Endothelial cell of umbilical vein (primary cell): Measurements from ENCODE around the gene PLCB4. TPM values are rescaled to one million over a fixed set of nuclear protein-coding genes. Genes with fewer than 3 reads are reported as not detected.

Experiments
- BruUV-seq: library from RNA; stranded (reverse); fragments of 400-500 nt; replicated peaks from 2 replicates; lab custom pipeline; 2021; lab: Mats Ljungman, UMichigan
- CTCF ChIA-PET: fragments of 300-600, 350-600 bp; sonication (Branson Sonifier 250); formaldehyde crosslinking; loops from one replicate; lab custom pipeline; 2021; ENCODE audit warnings: antibody characterized with exemption, inconsistent platforms; lab: Charles Lee
- POLR2A ChIA-PET: fragments of 300-600, 350-600 bp; sonication (Branson Sonifier 250); formaldehyde crosslinking; loops from one replicate; lab custom pipeline; 2021; ENCODE audit warnings: antibody characterized with exemption, inconsistent platforms; lab: Charles Lee
- DNase-seq: peaks from one replicate; pipeline ENCODE4 v3.0.0-alpha.2; 2011; ENCODE audit warnings: low read depth, low spot score
- FAIRE-seq: peaks from 2 replicates; lab custom pipeline; 2011; peaks lifted over from hg19 to GRCh38; lab: Jason Lieb, UNC
- H2AFZ ChIP-seq: 2 replicates; pipeline ENCODE4 v1.6.0; 2012; ENCODE audit warnings: low read depth, low read length, control low read depth, inconsistent platforms
- H3K27ac ChIP-seq: 2 replicates; pipeline ENCODE4 v1.5.1; 2011; ENCODE audit warnings: low read depth, mild to moderate bottlenecking, control low read depth, low read length, moderate library complexity; ENCODE audit not compliant: insufficient read depth
- H3K27me3 ChIP-seq, 2 experiments: 2 replicates each; pipeline versions ENCODE4 v1.6.0 to v1.6.1; 2011; ENCODE audit warnings: low read length in 2 of 2, mixed read lengths in 1 of 2; ENCODE audit not compliant: control insufficient read depth in 2 of 2, insufficient read depth in 2 of 2
- H3K36me3 ChIP-seq, 2 experiments: 2 replicates in 1 of 2; 3 replicates in 1 of 2; pipeline ENCODE4 v1.5.1; 2011; ENCODE audit warnings: low read length in 2 of 2, mild to moderate bottlenecking in 1 of 2, moderate library complexity in 1 of 2; ENCODE audit not compliant: control insufficient read depth in 2 of 2, insufficient read depth in 2 of 2; ENCODE audit errors: extremely low read depth in 1 of 2
- H3K4me1 ChIP-seq: 3 replicates; pipeline ENCODE4 v1.5.1; 2011; ENCODE audit warnings: mild to moderate bottlenecking, low read length; ENCODE audit not compliant: control insufficient read depth, insufficient read depth; ENCODE audit errors: extremely low read depth
- H3K4me2 ChIP-seq: 2 replicates; pipeline ENCODE4 v1.6.1; 2011; ENCODE audit warnings: low read length, control low read depth, mixed read lengths; ENCODE audit not compliant: insufficient read depth
- H3K4me3 ChIP-seq, 3 experiments: fragments of 200-600 bp in 1 of 3; sonication (generic), shearing (Covaris generic) in 1 of 3; replicated peaks in 1 of 3; 2 replicates each; pipeline ENCODE4 v1.5.1; 2011 to 2016; ENCODE audit warnings: control low read depth in 3 of 3, low read length in 3 of 3, mild to moderate bottlenecking in 2 of 3, inconsistent platforms in 1 of 3, low read depth in 1 of 3, moderate library complexity in 1 of 3; ENCODE audit not compliant: insufficient read depth in 1 of 3
- H3K79me2 ChIP-seq: 2 replicates; pipeline ENCODE4 v1.6.0; 2012; ENCODE audit warnings: low read length, inconsistent platforms; ENCODE audit not compliant: control insufficient read depth, insufficient read depth
- H3K9ac ChIP-seq: replicated peaks from 2 replicates; pipeline ENCODE3; 2011; ENCODE audit warnings: low read length, control low read depth; ENCODE audit not compliant: insufficient read depth; ENCODE audit errors: extremely low read depth
- H3K9me1 ChIP-seq: replicated peaks from 3 replicates; pipeline ENCODE4 v1.6.0; 2011; ENCODE audit warnings: mild to moderate bottlenecking, low read length; ENCODE audit not compliant: control insufficient read depth, insufficient read depth; ENCODE audit errors: extremely low read depth
- H3K9me3 ChIP-seq: replicated peaks from 2 replicates; pipeline ENCODE4 v1.5.1; 2012; ENCODE audit warnings: low read length, inconsistent platforms; ENCODE audit not compliant: control insufficient read depth, insufficient read depth
- H4K20me1 ChIP-seq: replicated peaks from 2 replicates; pipeline ENCODE3; 2011; ENCODE audit warnings: mild to moderate bottlenecking, low read length; ENCODE audit not compliant: control insufficient read depth, insufficient read depth; ENCODE audit errors: extremely low read depth
- CTCF ChIP-seq, 2 donors: IDR thresholded peaks; 1 replicate in 1 of 2; 2 replicates in 1 of 2; pipeline ENCODE4 v1.5.1; 2011; ENCODE audit warnings: low read length in 2 of 2, mild to moderate bottlenecking in 2 of 2, moderate library complexity in 2 of 2, control low read depth in 1 of 2, inconsistent platforms in 1 of 2, low read depth in 1 of 2; ENCODE audit not compliant: insufficient read depth in 1 of 2; ENCODE audit errors: extremely low read depth in 1 of 2
- EZH2 ChIP-seq: IDR thresholded peaks from 2 replicates; pipeline ENCODE4 v1.6.1; 2012; ENCODE audit warnings: borderline replicate concordance, low read depth, mild to moderate bottlenecking, moderate library complexity, low read length, inconsistent platforms; ENCODE audit not compliant: severe bottlenecking
- FOS ChIP-seq: IDR thresholded peaks from 2 replicates; pipeline ENCODE4 v1.6.1; 2011; ENCODE audit warnings: mild to moderate bottlenecking, low read length, moderate library complexity, borderline replicate concordance; ENCODE audit not compliant: insufficient read depth
- GATA2 ChIP-seq: IDR thresholded peaks from 2 replicates; pipeline ENCODE4 v1.7.0; 2011; ENCODE audit warnings: low read depth, mild to moderate bottlenecking, moderate library complexity, mixed read lengths, low read length; ENCODE audit not compliant: insufficient read length, insufficient read depth
- JUN ChIP-seq: IDR thresholded peaks from 2 replicates; pipeline ENCODE4 v1.6.1; 2011; ENCODE audit warnings: borderline replicate concordance, low read depth; ENCODE audit not compliant: insufficient read length, insufficient read depth
- MAX ChIP-seq: IDR thresholded peaks from 2 replicates; pipeline ENCODE4 v1.6.1; 2011; ENCODE audit not compliant: insufficient read depth, insufficient read length
- MYC ChIP-seq: IDR thresholded peaks from one replicate; pipeline ENCODE4 v1.6.1; 2011; ENCODE audit warnings: mild to moderate bottlenecking, low read depth, low read length
- POLR2A ChIP-seq: IDR thresholded peaks from 2 replicates; pipeline ENCODE4 v1.6.1; 2012; ENCODE audit warnings: low read depth, mild to moderate bottlenecking, control low read depth, low read length
- POLR2AphosphoS5 ChIP-seq: IDR thresholded peaks from 2 replicates; pipeline ENCODE4 v1.6.1; 2012; ENCODE audit warnings: low read depth, mild to moderate bottlenecking, control low read depth, low read length, moderate library complexity; ENCODE audit not compliant: insufficient read depth
- dilution Hi-C: fragments of 300-500 bp; cut with MboI; formaldehyde crosslinking; loops from one replicate; pipeline ENCODE4 v1.15.0; 2019; ENCODE audit warnings: low sequenced_read_pairs; ENCODE audit not compliant: extremely low pct_ligation_motif_present
- intact Hi-C: fragments of 100-400 bp; cut with micrococcal nuclease; formaldehyde crosslinking; loops from one replicate; pipeline ENCODE4 v1.10.0; 2022
- polyA plus RNA-seq, 4 experiments: library from polyadenylated mRNA; depleted of rRNA in 3 of 4; stranded (reverse) in 3 of 4; unstranded in 1 of 4; fragments of >200 nt; gene quantifications; 2 replicates each; pipeline versions ENCODE4 v1.2.1 to v1.2.3, GENCODE V29; 2011 to 2012; ENCODE audit warnings: missing spikeins in 1 of 4
- total RNA-seq: library from RNA; stranded (reverse); gene quantifications from 2 replicates; pipeline ENCODE4 v1.2.3, GENCODE V29; 2021

PLCB4 gene
- total and polyA plus RNA-seq, 2 donors (not counting 3 experiments of a cell fraction or from before 2014, with no cell fraction given), result 0.37 to 1.7 TPM

- Histone ChIP-seq H3K9me3 (no peaks in the 10 kb centered on the region), H3K9ac (no peak overlapping the region), H3K27ac (no peak overlapping the region), H4K20me1 (no peaks in the 10 kb centered on the region), H3K36me3 (no peaks in the 10 kb centered on the region), H3K9me1 (no peaks in the 10 kb centered on the region), H3K4me3 (no peak overlapping the region), H3K27me3 (no peaks in the 10 kb centered on the region), H3K4me2 (no peak overlapping the region), H3K79me2 (no peaks in the 10 kb centered on the region), H2AFZ (no peak overlapping the region), H3K4me1 (no peaks in the 10 kb centered on the region)
- FAIRE-seq (no peak), DNase-seq (no peak)
- BruUV-seq, result no TSS peak
- TF ChIP-seq JUN (no peak), CTCF (IDR thresholded peaks at IDR 0.05; ENCODE audit: extremely low read depth in 1 of 2, insufficient read depth in 1 of 2, low read depth in 1 of 2, low read length in 2 of 2) (no peak), FOS (no peak), POLR2A (no peak), GATA2 (no peak), POLR2AphosphoS5 (no peak), MAX (no peak), EZH2 (no peak), MYC (no peak)
- intact Hi-C loops, result no loop called here
- ChIA-PET CTCF (interaction anchor here (1.2 to 1.4 kb wide), 2 partner anchors 39 to 163 kb away, joined by 3 to 4 read pairs; no protein-coding TSS in a partner anchor), POLR2A (no interaction called here)
- dilution Hi-C loops, result no loop called here
Measured at GRCh38 chr20:9447182-9447581, 378.3 kb downstream of the PLCB4 start.
